Right atrium auricular region (tissue), 2 donors: ENCODE data around the gene CARS1. TPM values are rescaled to one million over a fixed set of nuclear protein-coding genes. Genes with fewer than 3 reads are reported as not detected.

Experiments used
- DNase-seq: peaks from one replicate; pipeline ENCODE4 v3.0.0-alpha.2; 2019; ENCODE audit warnings: low spot score
- H3K27ac ChIP-seq, 2 donors: fragments of 200-600 bp; sonication (generic); 1 replicate in 1 of 2; 2 replicates in 1 of 2; pipeline ENCODE4 v1.5.1; 2016 to 2019
- H3K27me3 ChIP-seq, 2 donors: fragments of 200-600 bp; sonication (generic); one replicate each; pipeline versions ENCODE4 v1.5.1 to v1.6.0; 2017 to 2019
- H3K36me3 ChIP-seq: fragments of 200-600 bp; sonication (generic); one replicate; pipeline ENCODE4 v1.5.1; 2016
- H3K4me1 ChIP-seq, 2 donors: fragments of 200-600 bp; sonication (generic); one replicate each; pipeline versions ENCODE4 v1.5.1 to v1.6.0; 2017 to 2019
- H3K4me3 ChIP-seq, 2 donors: fragments of 200-600 bp; sonication (generic); 1 replicate in 1 of 2; 2 replicates in 1 of 2; pipeline ENCODE4 v1.5.1; 2017 to 2019; ENCODE audit warnings: mild to moderate bottlenecking in 1 of 2, moderate library complexity in 1 of 2
- H3K9me3 ChIP-seq, 2 donors: fragments of 200-600 bp; sonication (generic); one replicate each; pipeline ENCODE4 v1.5.1; 2019
- CTCF ChIP-seq, 2 donors: fragments of 200-600 bp; sonication (generic); IDR thresholded peaks; one replicate each; pipeline ENCODE4 v1.5.1; 2019; ENCODE audit warnings: antibody characterized with exemption in 2 of 2
- total RNA-seq, 2 donors: library from RNA; depleted of rRNA; stranded (reverse); fragments of >200 nt; gene quantifications; one replicate each; pipeline ENCODE4 v1.1.0, GENCODE V29; 2016

CARS1 gene
- total RNA-seq, 2 donors from 2014 or later: 12.2 to 15.3 TPM

- Histone ChIP-seq H3K9me3 (no peaks in the 10 kb centered on the region), H3K27ac (peak overlapping the region; percentile 76 to 83), H3K27me3 (no peaks in the 10 kb centered on the region), H3K36me3 (no peaks in the 10 kb centered on the region), H3K4me1 (peaks cover 0 to 36% of the 10 kb centered on the region in 2 donors), H3K4me3 (peak overlapping the region; percentile 67 to 99)
- no peak for DNase-seq
- no peak for TF ChIP-seq CTCF (IDR thresholded peaks at IDR 0.05)
Measured at GRCh38 chr11:3056296-3057068, 741 bp downstream of the CARS1 start.

DNA sequence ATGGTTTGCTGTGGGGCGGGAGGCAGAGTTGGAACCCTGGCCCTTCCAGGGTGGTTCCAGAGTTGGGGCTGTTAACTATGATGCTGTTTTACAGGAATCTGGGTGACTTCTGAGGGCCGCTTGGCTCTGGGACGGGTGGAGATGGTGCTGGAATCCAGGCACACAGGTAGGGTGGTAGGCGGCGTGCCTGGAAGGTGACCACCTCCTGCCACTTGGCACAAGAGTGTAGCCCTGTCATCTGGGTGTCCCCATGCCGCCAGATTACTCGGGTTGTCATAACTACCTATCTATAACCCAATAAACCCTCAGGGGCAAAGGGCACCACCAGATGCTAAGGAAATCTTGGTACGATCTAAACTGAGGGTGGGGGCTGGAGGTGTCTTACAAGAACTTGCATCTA is 1.3 kb downstream of the CARS1 start:
- Histone ChIP-seq H3K27me3 (no peaks in the 10 kb centered on the region), H3K36me3 (no peaks in the 10 kb centered on the region), H3K27ac (no peak overlapping the region), H3K4me3 (peak overlapping the region in 1 of 2 donors; percentile 99), H3K9me3 (no peaks in the 10 kb centered on the region), H3K4me1 (peaks cover 0 to 38% of the 10 kb centered on the region in 2 donors)
- no peak for DNase-seq
- no peak for TF ChIP-seq CTCF (IDR thresholded peaks at IDR 0.05)

DNA sequence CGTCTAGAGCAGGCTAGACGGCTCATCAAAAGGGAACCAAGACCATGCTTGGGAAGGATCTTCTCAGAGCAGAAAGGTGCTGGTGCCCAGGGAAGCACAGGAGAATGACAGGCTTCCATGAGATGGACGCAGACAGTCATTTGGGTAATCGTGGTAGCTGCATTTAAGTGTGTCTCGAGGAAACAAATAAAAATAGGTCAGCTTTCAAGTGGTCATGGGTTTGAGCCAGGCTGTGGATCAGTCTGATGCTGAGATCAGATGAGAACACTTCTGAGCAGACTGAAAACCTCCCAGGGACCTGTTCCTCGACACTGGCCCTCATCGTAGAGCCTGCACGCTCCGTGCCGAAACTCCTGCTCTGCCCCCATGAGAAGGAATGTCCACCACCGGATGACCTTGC is 4.7 kb downstream of the CARS1 start:
- Histone ChIP-seq H3K36me3 (no peaks in the 10 kb centered on the region), H3K9me3 (no peaks in the 10 kb centered on the region), H3K4me1 (peaks cover 0 to 47% of the 10 kb centered on the region in 2 donors), H3K4me3 (no peak overlapping the region), H3K27ac (no peak overlapping the region), H3K27me3 (no peaks in the 10 kb centered on the region)
- DNase-seq: no peak
- TF ChIP-seq CTCF (IDR thresholded peaks at IDR 0.05): no peak

DNA sequence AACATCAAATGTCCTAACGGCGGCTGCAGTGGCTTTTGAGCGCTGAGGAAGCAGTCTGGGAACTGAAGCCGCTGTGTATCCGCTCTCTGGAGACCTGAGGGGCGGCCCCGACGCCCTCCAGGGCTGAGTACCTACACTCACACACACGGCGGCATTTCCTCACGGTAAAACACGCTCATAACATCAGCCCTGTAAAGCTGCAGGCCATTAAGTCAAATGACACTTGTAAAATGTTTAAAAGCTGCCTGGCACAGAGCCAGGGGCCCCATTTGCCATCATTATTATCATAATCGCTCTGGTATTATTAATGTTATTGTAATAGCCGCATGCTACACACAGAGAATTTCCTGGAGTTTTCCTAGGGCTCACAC is 5.1 kb downstream of the CARS1 start:
- peak overlapping the region in 1 of 2 donors; percentile 15 for H3K27ac ChIP-seq

GRCh38 chr11:3051196-3052108 is 5.8 kb downstream of the CARS1 start:
- no peaks in the 10 kb centered on the region for H3K27me3 ChIP-seq
- no peak overlapping the region for H3K4me3 ChIP-seq
- H3K4me1 ChIP-seq: peaks cover 0 to 41% of the 10 kb centered on the region in 2 donors
- no peaks in the 10 kb centered on the region for H3K36me3 ChIP-seq
- no peak for TF ChIP-seq CTCF (IDR thresholded peaks at IDR 0.05)
- no peak for DNase-seq
- peak overlapping the region in 1 of 2 donors; percentile 15 for H3K27ac ChIP-seq
- no peaks in the 10 kb centered on the region for H3K9me3 ChIP-seq

More for the DNA sequence above, 5.1 kb downstream of the CARS1 start:
- no peak overlapping the region for H3K4me3 ChIP-seq
- no peak for TF ChIP-seq CTCF (IDR thresholded peaks at IDR 0.05)
- H3K27me3 ChIP-seq: no peaks in the 10 kb centered on the region
- H3K36me3 ChIP-seq: no peaks in the 10 kb centered on the region
- DNase-seq: no peak
- no peaks in the 10 kb centered on the region for H3K9me3 ChIP-seq
- peaks cover 0 to 46% of the 10 kb centered on the region in 2 donors for H3K4me1 ChIP-seq
